Adrenal gland (tissue), 12 donors: ENCODE measurements around the gene CDHR5. TPM values are rescaled to one million over a fixed set of nuclear protein-coding genes. Genes with fewer than 3 reads are reported as not detected.
A peak's percentile ranks its signal among the peaks of the same experiment; 100 is the strongest.

Experiments
- DNase-seq, 7 donors: peaks; one replicate each; pipeline ENCODE4 v3.0.0-alpha.2; 2019 to 2020
- H3K27ac ChIP-seq, 5 donors: fragments of 200-600 bp; sonication (generic) in 4 of 5; 1 replicate in 3 of 5; 2 replicates in 2 of 5; pipeline versions ENCODE4 v1.5.1 to v1.8.0; 2016 to 2020; ENCODE audit warnings: mild to moderate bottlenecking in 1 of 5
- H3K27me3 ChIP-seq: fragments of 200-600 bp; 2 replicates; pipeline ENCODE4 v1.8.0; 2021
- H3K36me3 ChIP-seq, 2 donors: fragments of 200-600 bp; replicated peaks in 1 of 2; 1 replicate in 1 of 2; 2 replicates in 1 of 2; pipeline versions ENCODE4 v1.5.1 to v1.8.0; 2018 to 2022
- H3K4me1 ChIP-seq, 2 donors: fragments of 200-600 bp; replicated peaks in 1 of 2; 1 replicate in 1 of 2; 2 replicates in 1 of 2; pipeline versions ENCODE4 v1.5.1 to v1.8.0; 2018 to 2021
- H3K4me3 ChIP-seq, 4 donors: fragments of 200-600 bp; sonication (generic) in 3 of 4; one replicate each; pipeline ENCODE4 v1.5.1; 2016 to 2018
- H3K9me3 ChIP-seq, 3 donors: fragments of 200-600 bp; sonication (generic) in 1 of 3; replicated peaks in 1 of 3; 1 replicate in 2 of 3; 2 replicates in 1 of 3; pipeline versions ENCODE4 v1.5.1 to v1.8.0; 2016 to 2021
- POLR2A ChIP-seq, 2 donors: fragments of 450-650 bp; IDR thresholded peaks; one replicate each; pipeline ENCODE4 v1.6.1; 2017; ENCODE audit warnings: antibody characterized with exemption in 2 of 2, mild to moderate bottlenecking in 2 of 2, moderate library complexity in 1 of 2
- WGBS, 4 donors: extraction: QIAGEN DNeasy Blood & Tissue Kit in 2 of 4; methylation state at CpG; one replicate each; pipeline versions ENCODE4 v1.1.5 to v1.1.7; 2013 to 2017; 5-methylcytosine and 5-hydroxymethylcytosine counted together
- intact Hi-C, 2 donors: fragments of 100-400 bp; cut with DNase I; formaldehyde crosslinking; loops; one replicate each; pipeline versions ENCODE4 v1.14.1 to v1.15.0; 2022 to 2023
- polyA plus RNA-seq, 3 donors: library from polyadenylated mRNA; stranded (reverse); fragments of 200-250 nt in 2 of 3; fragments of 350-450 nt in 1 of 3; fragmentation: Illumina TruSeq in 1 of 3; extraction: RNeasy Lipid Tissue Mini Kit (QIAGEN cat#74804) in 1 of 3; gene quantifications; one replicate each; pipeline ENCODE4 v1.2.3, GENCODE V29; 2013 to 2014
- total RNA-seq, 9 donors: library from RNA; depleted of rRNA in 4 of 9; stranded (reverse); fragments of >200 nt in 4 of 9; fragments of 120-200 nt in 1 of 9; fragmentation: NEBNext Ultra II Directional in 1 of 9; extraction: Animal tissue kit (Norgen Biotek cat#: 25700) in 1 of 9; gene quantifications; one replicate each; pipeline versions ENCODE4 v1.1.0 to v1.2.4, GENCODE V29; 2013 to 2023
- TF ChIP-seq, protein P1 (sequence below), 6 experiments: fragments of 450-650 bp in 4 of 6; fragments of 200-600 bp in 2 of 6; sonication (generic) in 1 of 6; IDR thresholded peaks; 1 replicate in 5 of 6; 2 replicates in 1 of 6; pipeline versions ENCODE4 v1.5.1 to v1.8.0; 2016 to 2021; ENCODE audit warnings: antibody characterized with exemption in 6 of 6, mild to moderate bottlenecking in 2 of 6, moderate library complexity in 1 of 6
- donor health status: healthy with polysubstance abuse.
- donor health status: Bipolar disorder and iron deficiency.
- donor health status: DM: yes; HTN: yes; CAD: no.
- donor health status: DM: no; HTN: no; CAD: no.
- donor health status: DM: no; HTN: no; CAD: no.
- donor health status: DM: yes; HTN: yes; CAD: no.

CDHR5 gene
- total and polyA plus RNA-seq, 12 donors = 0.31 to 5.2 (median 0.93) TPM; not detected in 1

DNA sequence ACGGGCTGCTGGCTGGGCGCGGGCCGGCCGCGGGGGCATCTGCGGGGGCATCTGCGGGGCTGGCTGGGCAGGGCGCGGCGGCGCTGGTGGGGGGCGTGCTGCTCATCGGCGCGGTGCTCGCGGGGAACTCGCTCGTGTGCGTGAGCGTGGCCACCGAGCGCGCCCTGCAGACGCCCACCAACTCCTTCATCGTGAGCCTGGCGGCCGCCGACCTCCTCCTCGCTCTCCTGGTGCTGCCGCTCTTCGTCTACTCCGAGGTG, 12.5 kb upstream of the CDHR5 start:
- 37 to 65% (median 48%) methylated on average over 4 to 33 of the region's 34 CpGs for WGBS, 4 donors
- no peaks in the 10 kb centered on the region for H3K9me3 ChIP-seq
- H3K27me3 ChIP-seq = no peaks in the 10 kb centered on the region
- TF ChIP-seq, protein P1, sequence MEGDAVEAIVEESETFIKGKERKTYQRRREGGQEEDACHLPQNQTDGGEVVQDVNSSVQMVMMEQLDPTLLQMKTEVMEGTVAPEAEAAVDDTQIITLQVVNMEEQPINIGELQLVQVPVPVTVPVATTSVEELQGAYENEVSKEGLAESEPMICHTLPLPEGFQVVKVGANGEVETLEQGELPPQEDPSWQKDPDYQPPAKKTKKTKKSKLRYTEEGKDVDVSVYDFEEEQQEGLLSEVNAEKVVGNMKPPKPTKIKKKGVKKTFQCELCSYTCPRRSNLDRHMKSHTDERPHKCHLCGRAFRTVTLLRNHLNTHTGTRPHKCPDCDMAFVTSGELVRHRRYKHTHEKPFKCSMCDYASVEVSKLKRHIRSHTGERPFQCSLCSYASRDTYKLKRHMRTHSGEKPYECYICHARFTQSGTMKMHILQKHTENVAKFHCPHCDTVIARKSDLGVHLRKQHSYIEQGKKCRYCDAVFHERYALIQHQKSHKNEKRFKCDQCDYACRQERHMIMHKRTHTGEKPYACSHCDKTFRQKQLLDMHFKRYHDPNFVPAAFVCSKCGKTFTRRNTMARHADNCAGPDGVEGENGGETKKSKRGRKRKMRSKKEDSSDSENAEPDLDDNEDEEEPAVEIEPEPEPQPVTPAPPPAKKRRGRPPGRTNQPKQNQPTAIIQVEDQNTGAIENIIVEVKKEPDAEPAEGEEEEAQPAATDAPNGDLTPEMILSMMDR (IDR thresholded peaks at IDR 0.05) = no peak
- TF ChIP-seq POLR2A (IDR thresholded peaks at IDR 0.05) = no peak
- no peak for DNase-seq
- H3K4me3 ChIP-seq = peak overlapping the region in 1 of 4 donors; percentile 23
- intact Hi-C loops = no loop called here
- no peak overlapping the region for H3K27ac ChIP-seq
- peaks cover 0 to 6% of the 10 kb centered on the region in 2 donors for H3K36me3 ChIP-seq
- H3K4me1 ChIP-seq = no peaks in the 10 kb centered on the region

DNA sequence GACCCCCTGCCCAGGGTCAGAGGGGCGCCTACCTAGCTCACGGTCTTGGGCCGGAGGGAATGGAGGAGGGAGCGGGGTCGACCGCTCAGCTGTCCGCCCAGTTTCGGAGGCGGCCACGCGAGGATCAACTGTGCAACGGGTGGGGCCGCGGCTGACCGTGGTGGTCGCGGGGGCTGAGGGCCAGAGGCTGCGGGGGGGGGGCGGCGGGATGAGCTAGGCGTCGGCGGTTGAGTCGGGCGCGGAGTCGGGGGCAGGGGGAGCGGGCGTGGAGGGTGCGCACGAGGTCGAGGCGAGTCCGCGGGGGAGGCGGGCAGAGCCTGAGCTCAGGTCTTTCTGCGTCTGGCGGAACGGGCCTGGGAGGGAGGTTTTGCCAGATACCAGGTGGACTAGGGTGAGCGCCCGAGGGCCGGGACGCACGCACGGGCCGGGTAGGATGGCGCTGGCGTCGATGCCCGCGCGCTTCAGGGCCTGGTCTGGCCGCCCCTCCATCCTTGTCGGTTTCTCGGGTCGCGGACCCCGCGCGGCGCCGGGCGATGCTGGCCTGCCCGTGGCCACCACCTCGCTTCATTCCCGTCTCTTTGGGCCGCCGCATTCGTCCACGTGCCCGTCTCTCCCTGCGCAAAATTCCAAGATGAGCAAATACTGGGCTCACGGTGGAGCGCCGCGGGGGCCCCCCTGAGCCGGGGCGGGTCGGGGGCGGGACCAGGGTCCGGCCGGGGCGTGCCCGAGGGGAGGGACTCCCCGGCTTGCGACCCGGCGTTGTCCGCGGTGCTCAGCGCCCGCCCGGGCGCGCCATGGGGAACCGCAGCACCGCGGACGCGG, 12.0 kb upstream of the CDHR5 start, which contains the start of gene DRD4:
Gene DRD4, plus strand, starts transcription at position 759 of the 822 bp plus-strand sequence. Its CDS starts 36 bp downstream, at position 795.
- 31 to 70% (median 38%) methylated on average over 18 to 100 of the region's 100 CpGs for WGBS, 4 donors

DNA sequence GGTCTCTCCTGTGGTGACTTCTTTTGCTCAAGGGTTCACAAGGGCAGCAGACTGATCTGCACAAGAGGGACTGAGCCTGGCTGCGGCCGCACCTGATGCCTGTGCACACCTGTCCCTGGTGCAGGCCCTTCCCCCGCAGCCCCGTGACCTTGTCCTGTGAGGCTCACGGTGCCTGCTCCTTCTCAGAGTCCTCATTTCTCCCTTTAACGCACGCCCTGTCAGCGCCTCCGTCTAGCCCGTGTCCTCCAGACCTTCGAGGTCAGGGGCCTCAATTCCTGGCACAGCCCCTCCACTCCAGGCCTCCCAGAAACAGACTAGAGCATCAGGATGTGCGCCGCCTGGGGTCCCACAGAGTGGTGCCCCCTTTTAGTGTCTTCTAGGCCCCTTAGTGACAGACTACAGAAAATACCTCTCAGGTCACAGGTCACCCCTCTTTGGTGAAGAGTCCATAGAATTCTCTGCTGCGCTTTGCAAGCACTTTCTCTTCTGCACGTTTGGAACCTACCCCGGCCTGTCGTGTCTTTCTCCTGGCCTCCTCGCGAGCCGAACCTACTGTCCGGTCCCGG, 11.3 kb upstream of the CDHR5 start:
- H3K4me3 ChIP-seq = no peak overlapping the region
- H3K9me3 ChIP-seq = no peaks in the 10 kb centered on the region
- TF ChIP-seq, protein P1 (IDR thresholded peaks at IDR 0.05) = no peak
- TF ChIP-seq POLR2A (IDR thresholded peaks at IDR 0.05) = no peak
- H3K36me3 ChIP-seq = no peaks in the 10 kb centered on the region
- H3K4me1 ChIP-seq = no peaks in the 10 kb centered on the region
- 63 to 73% (median 70%) methylated on average over 18 to 22 of the region's 22 CpGs for WGBS, 4 donors
- no peak for DNase-seq
- intact Hi-C loops = no loop called here
- no peaks in the 10 kb centered on the region for H3K27me3 ChIP-seq
- H3K27ac ChIP-seq = no peak overlapping the region

More for the DNA sequence above, 12.0 kb upstream of the CDHR5 start, which contains the start of gene DRD4:
- H3K4me3 ChIP-seq = peak within 1 kb of the TSS in 1 of 4 donors; percentile 23
- H3K27me3 ChIP-seq = no peaks in the 10 kb centered on the region
- no peaks in the 10 kb centered on the region for H3K9me3 ChIP-seq
- no peaks in the 10 kb centered on the region for H3K4me1 ChIP-seq
- TF ChIP-seq POLR2A (IDR thresholded peaks at IDR 0.05) = no peak
- TF ChIP-seq, protein P1 (IDR thresholded peaks at IDR 0.05) = no peak
- DNase-seq = peak in 1 of 7 donors; percentile 16
- H3K27ac ChIP-seq = no peak within 1 kb of the TSS
- intact Hi-C loops = no loop called here
- H3K36me3 ChIP-seq = peaks cover 0 to under 1% of the 10 kb centered on the region in 2 donors

DNA sequence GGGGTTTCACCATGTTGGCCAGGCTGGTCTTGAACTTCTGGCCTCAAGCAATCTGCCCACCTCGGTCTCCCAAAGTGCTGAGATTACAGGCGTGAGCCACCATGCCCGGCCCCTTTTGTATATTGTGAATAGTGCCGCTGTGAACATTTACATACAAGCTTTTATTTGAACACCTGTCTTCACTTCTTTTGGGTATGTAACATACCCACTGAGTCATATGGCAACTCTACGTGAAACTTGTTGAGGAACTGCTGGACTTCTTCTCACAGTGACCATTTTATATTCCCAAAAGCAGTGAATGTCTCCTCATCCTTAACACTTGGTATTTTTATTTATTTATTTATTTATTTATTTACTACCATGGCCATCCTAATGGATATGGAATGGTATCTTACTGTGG, 6.1 kb upstream of the CDHR5 start:
- no peak for DNase-seq
- Histone ChIP-seq H3K4me1 (no peaks in the 10 kb centered on the region), H3K4me3 (no peak overlapping the region), H3K36me3 (no peaks in the 10 kb centered on the region), H3K27me3 (no peaks in the 10 kb centered on the region), H3K27ac (no peak overlapping the region), H3K9me3 (no peaks in the 10 kb centered on the region)
- TF ChIP-seq POLR2A (IDR thresholded peaks at IDR 0.05) = no peak
- TF ChIP-seq, protein P1 (IDR thresholded peaks at IDR 0.05) = no peak
- intact Hi-C loops = no loop called here
- WGBS, 4 donors = 92 to 96% (median 94%) methylated on average over 5 of the region's 5 CpGs
